K562 treated with DMSO at 1 percent for 24 hours (cell line): ENCODE data around the gene APCS. TPM values are rescaled to one million over a fixed set of nuclear protein-coding genes. Genes with fewer than 3 reads are reported as not detected.

ENCODE experiments used
- total RNA-seq: library from RNA; unstranded; fragments of 300-600 nt; gene quantifications from 2 replicates; pipeline ENCODE4 v1.2.3, GENCODE V29; 2022; ENCODE audit warnings: low read depth; ENCODE audit not compliant: insufficient read depth

The APCS gene
- not detected in 2 replicates for total RNA-seq

GRCh38 chr1:159587461-159587951 lies at the start of gene APCS:
TSS of gene APCS (plus strand) at chr1:159587826. CDS start at chr1:159587922, 96 bp downstream.

Other genes starting within 250 kb of the APCS start
- gene OR10J4, start 155.6 kb upstream of the APCS start, total RNA-seq: not detected in 2 replicates
- not detected in 2 replicates for gene OR10J1, start 148.1 kb upstream of the APCS start, total RNA-seq
- not detected in 2 replicates for gene OR10J5, start 51.8 kb upstream of the APCS start, total RNA-seq
- not detected in 2 replicates for gene CRP, start 126.8 kb downstream of the APCS start, total RNA-seq
- 77.0 and 77.5 TPM in 2 replicates for gene DUSP23, start 193.1 kb downstream of the APCS start, total RNA-seq
- gene FCRL6, start 214.5 kb downstream of the APCS start, total RNA-seq: not detected in 2 replicates
- not detected in 2 replicates for gene SLAMF8, start 239.0 kb downstream of the APCS start, total RNA-seq